Stimulated activated naive CD4-positive, alpha-beta T cell treated with Interleukin-2 at 50 U/mL for 16 hours (primary cell): ENCODE data around the gene WNT1.
A peak's percentile ranks its signal among the peaks of the same experiment; 100 is the strongest.

ENCODE experiments used
- DNase-seq: peaks from one replicate; lab custom pipeline; 2025; lab: John Stamatoyannopoulos, UW

Gene WNT1

GRCh38 chr12:48961331-48961730 is 16.8 kb upstream of the WNT1 start:
- no peak for DNase-seq

GRCh38 chr12:48961801-48962200 is 16.3 kb upstream of the WNT1 start:
- no peak for DNase-seq

GRCh38 chr12:48965298-48965838 is 12.8 kb upstream of the WNT1 start:
- DNase-seq: no peak

GRCh38 chr12:48966177-48966895 is 11.8 kb upstream of the WNT1 start:
- DNase-seq: no peak

- no peak for DNase-seq
Measured at GRCh38 chr12:48967991-48968390, 10.1 kb upstream of the WNT1 start.

GRCh38 chr12:48968467-48968866 is 9.7 kb upstream of the WNT1 start:
- no peak for DNase-seq

GRCh38 chr12:48969160-48969771 is 8.9 kb upstream of the WNT1 start:
- DNase-seq: no peak

- peak; percentile 44 for DNase-seq
Measured at GRCh38 chr12:48969833-48970701, 8.1 kb upstream of the WNT1 start.

GRCh38 chr12:48970702-48971334 is 7.3 kb upstream of the WNT1 start:
- no peak for DNase-seq

- peak; percentile 26 for DNase-seq
Measured at GRCh38 chr12:48972213-48972951, 5.7 kb upstream of the WNT1 start.

- DNase-seq: no peak
Measured at GRCh38 chr12:48972952-48973483, 5.1 kb upstream of the WNT1 start.

GRCh38 chr12:48973531-48973930 is 4.6 kb upstream of the WNT1 start:
- DNase-seq: no peak

- DNase-seq: peak; percentile 15
Measured at GRCh38 chr12:48973941-48974673, 4.0 kb upstream of the WNT1 start.

- DNase-seq: peak; percentile 84
Measured at GRCh38 chr12:48977290-48978281, 536 bp upstream of the WNT1 start.

- DNase-seq: no peak
Measured at GRCh38 chr12:48978741-48979601, 849 bp downstream of the WNT1 start.

GRCh38 chr12:48979602-48980388 is 1.7 kb downstream of the WNT1 start:
- DNase-seq: peak; percentile 16

- DNase-seq: peak; percentile 23
Measured at GRCh38 chr12:48980389-48980952, 2.3 kb downstream of the WNT1 start.
